Loucy (cell line): ENCODE results near the gene BMPER.

Experiments used
- H2AFZ ChIP-seq: fragments of 200-600 bp; sonication (generic); 2 replicates; pipeline ENCODE4 v1.6.0; 2016; ENCODE audit warnings: antibody characterized with exemption, mild to moderate bottlenecking, low read length, moderate library complexity
- H3F3A ChIP-seq: fragments of 200-600 bp; 2 replicates; pipeline ENCODE4 v1.6.0; 2016; ENCODE audit warnings: antibody characterized with exemption, low read depth, mild to moderate bottlenecking
- H3K27me3 ChIP-seq: fragments of 200-600 bp; sonication (generic); 2 replicates; pipeline ENCODE4 v1.6.1; 2014; ENCODE audit warnings: low read length, mild to moderate bottlenecking; ENCODE audit not compliant: insufficient read depth, poor library complexity, severe bottlenecking
- H3K36me3 ChIP-seq: fragments of 200-600 bp; sonication (generic); 2 replicates; pipeline ENCODE4 v1.6.1; 2016; ENCODE audit warnings: low read length; ENCODE audit not compliant: insufficient read depth
- H3K4me1 ChIP-seq: fragments of 200-600 bp; sonication (generic); 2 replicates; pipeline ENCODE4 v1.5.1; 2014; ENCODE audit warnings: low read length, mild to moderate bottlenecking; ENCODE audit not compliant: insufficient read depth, poor library complexity, severe bottlenecking
- H3K4me2 ChIP-seq: fragments of 200-600 bp; sonication (generic); 2 replicates; pipeline ENCODE4 v1.6.0; 2014; ENCODE audit warnings: antibody characterized with exemption, low read length, low read depth, mild to moderate bottlenecking; ENCODE audit not compliant: poor library complexity, severe bottlenecking
- H3K4me3 ChIP-seq: fragments of 200-600 bp; sonication (generic); 2 replicates; pipeline ENCODE4 v1.5.1; 2014; ENCODE audit warnings: low read length, mild to moderate bottlenecking, mixed read lengths; ENCODE audit not compliant: poor library complexity, severe bottlenecking
- H3K79me2 ChIP-seq: fragments of 200-600 bp; sonication (generic); 2 replicates; pipeline ENCODE4 v1.6.1; 2014; ENCODE audit warnings: low read length; ENCODE audit not compliant: insufficient read depth
- H3K9ac ChIP-seq: fragments of 200-600 bp; sonication (generic); 2 replicates; pipeline ENCODE4 v1.6.0; 2014; ENCODE audit warnings: mild to moderate bottlenecking, low read depth, low read length, moderate library complexity; ENCODE audit not compliant: poor library complexity, severe bottlenecking
- H3K9me2 ChIP-seq: fragments of 200-600 bp; sonication (generic); replicated peaks from 2 replicates; pipeline ENCODE4 v1.6.1; 2016; ENCODE audit warnings: low read depth, low read length, mixed read lengths
- H3K9me3 ChIP-seq: fragments of 200-600 bp; sonication (generic); 2 replicates; pipeline ENCODE4 v1.6.1; 2014; ENCODE audit warnings: mild to moderate bottlenecking, antibody characterized with exemption, low read length, low read depth; ENCODE audit not compliant: insufficient read depth
- H4K20me1 ChIP-seq: fragments of 200-600 bp; sonication (generic); 2 replicates; pipeline ENCODE4 v1.6.0; 2014; ENCODE audit warnings: antibody characterized with exemption, low read length, mild to moderate bottlenecking; ENCODE audit not compliant: insufficient read depth, poor library complexity, severe bottlenecking
- CTCF ChIP-seq: fragments of 200-600 bp; sonication (generic); conservative IDR thresholded peaks from 2 replicates; pipeline ENCODE4 v1.5.1; 2014; ENCODE audit warnings: mild to moderate bottlenecking, antibody characterized with exemption, low read length
- EZH2phosphoT487 ChIP-seq: fragments of 200-600 bp; IDR thresholded peaks from 2 replicates; pipeline ENCODE4 v1.6.1; 2018; ENCODE audit warnings: antibody characterized with exemption, mild to moderate bottlenecking, moderate library complexity, borderline replicate concordance

BMPER gene

GRCh38 chr7:34111031-34111430 lies 205.7 kb downstream of the BMPER start:
- Histone ChIP-seq H3K79me2 (no peaks in the 10 kb centered on the region), H3K4me2 (no peak overlapping the region), H3K9me2 (no peaks in the 10 kb centered on the region), H4K20me1 (no peaks in the 10 kb centered on the region), H3F3A (no peaks in the 10 kb centered on the region), H3K4me3 (no peak overlapping the region), H3K9me3 (peaks cover 5% of the 10 kb centered on the region; the same call in 1 of the 2 replicates), H3K27me3 (no peaks in the 10 kb centered on the region), H3K4me1 (no peaks in the 10 kb centered on the region), H3K9ac (no peak overlapping the region), H2AFZ (no peak overlapping the region), H3K36me3 (no peaks in the 10 kb centered on the region)
- no peak for TF ChIP-seq EZH2phosphoT487
- TF ChIP-seq CTCF = no peak

GRCh38 chr7:34115503-34115902 lies 210.2 kb downstream of the BMPER start:
- Histone ChIP-seq H3K79me2 (no peaks in the 10 kb centered on the region), H3K9me2 (no peaks in the 10 kb centered on the region), H3K9me3 (peaks cover 5% of the 10 kb centered on the region; the same call in 1 of the 2 replicates), H3K4me3 (no peak overlapping the region), H3K9ac (no peak overlapping the region), H2AFZ (no peak overlapping the region), H4K20me1 (no peaks in the 10 kb centered on the region), H3K4me1 (no peaks in the 10 kb centered on the region), H3F3A (no peaks in the 10 kb centered on the region), H3K36me3 (no peaks in the 10 kb centered on the region), H3K4me2 (no peak overlapping the region), H3K27me3 (no peaks in the 10 kb centered on the region)
- TF ChIP-seq EZH2phosphoT487 = no peak
- no peak for TF ChIP-seq CTCF

GRCh38 chr7:34117573-34117972 lies 212.2 kb downstream of the BMPER start:
- Histone ChIP-seq H4K20me1 (no peaks in the 10 kb centered on the region), H3K79me2 (no peaks in the 10 kb centered on the region), H3K4me2 (no peak overlapping the region)

More at GRCh38 chr7:34117573-34117972, 212.2 kb downstream of the BMPER start:
- Histone ChIP-seq H3K36me3 (no peaks in the 10 kb centered on the region), H3F3A (no peaks in the 10 kb centered on the region), H2AFZ (no peak overlapping the region), H3K27me3 (no peaks in the 10 kb centered on the region), H3K4me1 (no peaks in the 10 kb centered on the region), H3K4me3 (no peak overlapping the region), H3K9me2 (no peaks in the 10 kb centered on the region), H3K9ac (no peak overlapping the region), H3K9me3 (peaks cover 5% of the 10 kb centered on the region; the same call in 1 of the 2 replicates)
- TF ChIP-seq EZH2phosphoT487 (no peak), CTCF (no peak)
